ENCODE data around the gene MUC4.

DNA sequence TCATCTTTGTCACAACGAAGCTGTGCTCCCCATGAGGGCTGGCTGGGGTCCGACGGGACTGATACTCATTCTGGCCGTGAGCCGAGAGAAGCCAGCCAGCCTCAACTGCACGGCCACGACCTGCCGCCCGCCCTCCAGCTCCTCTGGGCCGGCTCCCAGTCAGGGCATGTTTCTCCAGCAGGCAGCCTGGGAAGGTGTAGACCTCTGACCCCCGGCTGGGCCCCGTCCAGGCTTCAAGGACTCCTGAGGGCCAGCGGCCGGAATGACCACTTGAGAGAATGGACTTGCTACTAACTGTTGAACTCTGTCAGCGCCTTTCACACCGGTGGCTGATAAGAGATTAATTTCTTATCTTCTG, 18.1 kb upstream of the MUC4 start:
- no peak for TF ChIP-seq POLR2AphosphoS5 (IDR thresholded peaks at IDR 0.05)
- TF ChIP-seq, protein P1, sequence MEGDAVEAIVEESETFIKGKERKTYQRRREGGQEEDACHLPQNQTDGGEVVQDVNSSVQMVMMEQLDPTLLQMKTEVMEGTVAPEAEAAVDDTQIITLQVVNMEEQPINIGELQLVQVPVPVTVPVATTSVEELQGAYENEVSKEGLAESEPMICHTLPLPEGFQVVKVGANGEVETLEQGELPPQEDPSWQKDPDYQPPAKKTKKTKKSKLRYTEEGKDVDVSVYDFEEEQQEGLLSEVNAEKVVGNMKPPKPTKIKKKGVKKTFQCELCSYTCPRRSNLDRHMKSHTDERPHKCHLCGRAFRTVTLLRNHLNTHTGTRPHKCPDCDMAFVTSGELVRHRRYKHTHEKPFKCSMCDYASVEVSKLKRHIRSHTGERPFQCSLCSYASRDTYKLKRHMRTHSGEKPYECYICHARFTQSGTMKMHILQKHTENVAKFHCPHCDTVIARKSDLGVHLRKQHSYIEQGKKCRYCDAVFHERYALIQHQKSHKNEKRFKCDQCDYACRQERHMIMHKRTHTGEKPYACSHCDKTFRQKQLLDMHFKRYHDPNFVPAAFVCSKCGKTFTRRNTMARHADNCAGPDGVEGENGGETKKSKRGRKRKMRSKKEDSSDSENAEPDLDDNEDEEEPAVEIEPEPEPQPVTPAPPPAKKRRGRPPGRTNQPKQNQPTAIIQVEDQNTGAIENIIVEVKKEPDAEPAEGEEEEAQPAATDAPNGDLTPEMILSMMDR (IDR thresholded peaks at IDR 0.05): no peak
- TF ChIP-seq POLR2A (IDR thresholded peaks at IDR 0.05): no peak
